K562 treated with DMSO at 1 percent for 4 hours (cell line): ENCODE data around the gene ILRUN. TPM values are rescaled to one million over a fixed set of nuclear protein-coding genes. Genes with fewer than 3 reads are reported as not detected.

Experiments
- total RNA-seq: library from RNA; unstranded; fragments of 300-600 nt; gene quantifications from 2 replicates; pipeline ENCODE4 v1.2.3, GENCODE V29; 2022; ENCODE audit not compliant: insufficient read depth

ILRUN gene
- total RNA-seq = 99.0 and 117 TPM in 2 replicates

GRCh38 chr6:34696739-34697543 is at the start of gene ILRUN:
Gene ILRUN (minus strand): TSS chr6:34696767. CDS start chr6:34696603, 164 bp downstream.

Other genes with a start within 250 kb of the ILRUN start
- gene PACSIN1, start 230.7 kb downstream of the ILRUN start, total RNA-seq = 0.55 and 0.73 TPM in 2 replicates
- gene SPDEF, start 140.4 kb downstream of the ILRUN start, total RNA-seq = not detected in 2 replicates
- 303 and 356 TPM in 2 replicates for gene SNRPC, start 60.7 kb upstream of the ILRUN start, total RNA-seq
- 13.2 and 15.6 TPM in 2 replicates for gene BLTP3A, start 95.3 kb upstream of the ILRUN start, total RNA-seq
- 30.1 and 41.8 TPM in 2 replicates for gene TAF11, start 191.3 kb upstream of the ILRUN start, total RNA-seq
- gene ANKS1A, start 192.5 kb upstream of the ILRUN start, total RNA-seq = 10.5 and 13.2 TPM in 2 replicates